ENCODE measurements around the gene GALNT2. TPM values are rescaled to one million over a fixed set of nuclear protein-coding genes. Genes with fewer than 3 reads are reported as not detected.

Gene GALNT2
- total and polyA plus RNA-seq, 7 donors, result 43.7 to 88.7 (median 75.7) TPM

DNA sequence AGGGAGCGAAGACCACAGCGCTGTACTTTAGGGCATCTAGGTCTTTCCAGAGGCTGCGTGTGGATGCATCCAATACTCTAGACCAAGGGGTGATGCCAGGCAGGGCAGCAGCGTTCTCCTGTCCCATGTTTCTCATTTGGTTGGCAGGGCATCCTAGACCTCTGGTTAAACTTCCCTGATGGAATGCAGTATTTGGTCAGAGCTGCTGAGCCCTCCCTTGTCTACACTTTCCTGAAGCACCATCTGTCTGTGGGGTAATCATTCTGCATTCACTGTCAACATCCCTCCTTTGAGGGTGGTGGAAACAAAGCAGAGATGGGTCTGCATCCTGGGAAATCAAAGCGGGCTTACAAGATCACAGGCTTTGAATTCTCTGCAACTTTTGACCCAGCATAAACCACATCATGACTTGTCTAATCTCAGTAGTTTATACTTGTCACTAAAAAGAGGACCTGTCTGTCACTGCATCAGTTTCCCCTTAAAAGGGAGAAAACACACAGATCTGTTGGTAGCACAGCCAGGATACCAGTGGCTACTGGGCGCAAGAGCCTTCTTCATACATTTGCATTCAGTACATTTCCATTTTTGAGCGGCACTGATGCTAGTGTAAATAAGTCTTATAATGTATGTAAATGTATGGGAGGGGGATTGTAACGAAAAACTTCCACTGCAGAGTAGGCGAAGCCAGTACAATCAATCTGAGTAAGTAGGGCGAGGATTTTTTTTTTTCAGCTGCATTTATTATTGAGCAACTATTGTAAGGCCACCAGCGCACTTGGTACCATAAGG lies 106.3 kb downstream of the GALNT2 start:
- Histone ChIP-seq H3K27ac (no peak overlapping the region), H3K36me3 (ENCODE audit: insufficient read depth in 1 of 2, low read depth in 1 of 2) (no peaks in the 10 kb centered on the region), H3K4me1 (peaks cover 58% of the 10 kb centered on the region), H3K27me3 (ENCODE audit: insufficient read depth in 3 of 3, low read length in 2 of 3) (no peaks in the 10 kb centered on the region), H3K4me3 (no peak overlapping the region), H3K9me3 (no peaks in the 10 kb centered on the region)
- WGBS, 3 donors, result 93 to 98% (median 94%) methylated on average over 11 of the region's 11 CpGs
- TF ChIP-seq CTCF (IDR thresholded peaks at IDR 0.05), result no peak
- intact Hi-C loops (cut with DNase I), result loop anchor here in 1 of 2 donors (5.0 to 10.0 kb wide), 2 partner anchors 71 to 309 kb away; no protein-coding TSS in a partner anchor
- DNase-seq (no peak), ATAC-seq (peak in 1 of 4 donors; percentile 27)

DNA sequence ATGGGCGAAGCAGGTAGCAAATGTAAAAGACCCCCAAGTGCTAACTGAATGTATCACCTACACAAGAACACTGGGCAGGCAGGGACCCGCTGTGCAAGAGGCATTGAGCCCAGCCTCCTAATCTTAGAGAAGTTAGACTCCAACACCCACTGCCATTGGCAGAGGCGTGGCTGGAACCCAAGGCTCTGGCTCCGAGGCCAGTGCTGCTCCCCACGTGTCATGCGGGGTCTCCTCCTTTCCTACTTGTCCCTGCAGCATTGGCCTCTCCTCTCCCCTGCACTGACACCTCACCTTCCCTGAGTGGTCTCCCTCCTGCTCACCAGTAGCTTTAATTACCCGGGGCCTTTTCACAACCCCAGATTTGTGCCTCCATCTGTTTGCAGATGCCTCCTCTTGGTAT lies 107.0 kb downstream of the GALNT2 start:
- intact Hi-C loops (cut with DNase I), result loop anchor here in 1 of 2 donors (5.0 to 10.0 kb wide), 2 partner anchors 72 to 309 kb away; no protein-coding TSS in a partner anchor
- H3K27ac ChIP-seq, result no peak overlapping the region
- 95 to 96% (median 96%) methylated on average over 7 of the region's 7 CpGs for WGBS, 3 donors

DNA sequence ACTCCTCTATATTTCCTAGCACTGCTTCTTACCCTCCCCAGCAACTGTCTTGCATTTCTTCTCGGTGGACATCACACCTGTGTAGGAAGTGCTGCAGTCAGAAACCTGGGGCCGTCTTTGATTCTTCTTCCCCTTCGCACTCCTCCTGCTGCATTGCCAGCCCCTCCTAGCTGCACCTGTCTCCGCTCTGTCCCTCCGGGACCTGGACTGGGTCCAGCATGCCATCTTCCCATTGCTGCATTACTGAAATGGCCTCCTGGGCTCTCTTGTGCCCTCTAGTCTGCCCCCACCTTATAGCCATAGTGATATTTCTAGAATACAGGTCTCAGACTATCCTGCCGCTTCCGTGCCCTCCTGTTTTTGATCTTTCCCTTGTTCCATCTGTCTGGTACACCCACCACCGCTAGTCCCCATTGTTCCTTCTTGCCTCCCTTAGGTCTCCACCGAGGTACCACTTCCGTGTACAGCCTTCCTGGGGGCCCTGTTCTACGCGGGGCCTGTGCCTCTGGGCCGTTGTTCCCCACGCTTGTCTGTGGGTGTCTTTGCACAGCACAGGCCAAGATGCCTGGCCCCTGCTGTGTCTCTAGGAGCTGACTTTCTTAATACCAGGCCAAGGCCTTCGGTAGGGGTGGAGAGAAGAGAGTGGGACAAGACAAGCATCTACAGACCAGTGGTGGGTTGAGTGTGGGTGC lies 107.6 kb downstream of the GALNT2 start:
- intact Hi-C loops (cut with DNase I), result loop anchor here in 1 of 2 donors (5.0 to 10.0 kb wide), 2 partner anchors 72 to 310 kb away; no protein-coding TSS in a partner anchor
- no peak for DNase-seq
- peak in 3 of 4 donors; percentile 8 to 47 (median 13) for ATAC-seq
- WGBS, 3 donors, result 82 to 88% (median 83%) methylated on average over 15 of the region's 15 CpGs
- Histone ChIP-seq H3K9me3 (no peaks in the 10 kb centered on the region), H3K4me3 (no peak overlapping the region), H3K36me3 (ENCODE audit: insufficient read depth in 1 of 2, low read depth in 1 of 2) (peaks cover 0 to 9% of the 10 kb centered on the region in 2 donors), H3K27ac (no peak overlapping the region), H3K27me3 (ENCODE audit: insufficient read depth in 3 of 3, low read length in 2 of 3) (no peaks in the 10 kb centered on the region), H3K4me1 (peaks cover 58% of the 10 kb centered on the region)
- no peak for TF ChIP-seq CTCF (IDR thresholded peaks at IDR 0.05)

More for the DNA sequence above, 107.0 kb downstream of the GALNT2 start:
- Histone ChIP-seq H3K4me1 (peaks cover 58% of the 10 kb centered on the region), H3K4me3 (no peak overlapping the region), H3K36me3 (ENCODE audit: insufficient read depth in 1 of 2, low read depth in 1 of 2) (peaks cover 0 to 6% of the 10 kb centered on the region in 2 donors), H3K27me3 (ENCODE audit: insufficient read depth in 3 of 3, low read length in 2 of 3) (no peaks in the 10 kb centered on the region), H3K9me3 (no peaks in the 10 kb centered on the region)
- TF ChIP-seq CTCF (IDR thresholded peaks at IDR 0.05), result no peak
- ATAC-seq (no peak), DNase-seq (no peak)

DNA sequence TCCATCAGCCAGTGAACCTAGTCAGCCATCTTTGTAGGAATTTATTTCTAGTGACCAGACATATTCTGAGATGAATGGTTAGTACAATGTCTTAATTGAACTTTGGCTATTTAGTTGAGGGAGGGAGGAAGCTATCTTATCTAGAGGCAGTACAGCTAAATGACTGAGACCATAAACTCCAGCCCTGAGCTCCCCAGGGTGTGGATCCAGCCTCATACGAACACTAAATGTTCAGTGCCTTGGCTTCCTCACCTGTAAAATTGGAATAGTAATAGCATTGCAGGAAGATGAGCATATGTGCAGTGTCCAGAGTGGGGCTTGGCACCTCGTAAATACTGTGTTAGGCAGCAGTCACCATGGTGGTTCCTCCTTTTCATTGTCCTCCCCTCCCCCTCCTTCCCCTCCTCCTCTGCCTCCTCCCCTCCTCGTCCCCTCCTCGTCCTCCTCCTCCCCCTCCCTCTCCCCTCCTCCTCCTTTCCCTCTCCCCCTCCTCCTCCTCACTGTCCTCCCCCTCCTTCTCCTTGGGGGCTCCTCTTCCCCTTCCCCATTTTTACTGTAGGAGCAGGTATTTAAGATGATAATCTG lies 108.2 kb downstream of the GALNT2 start:
- DNase-seq (no peak), ATAC-seq (no peak)
- peaks cover 53% of the 10 kb centered on the region for H3K4me1 ChIP-seq
- H3K27me3 ChIP-seq (ENCODE audit: insufficient read depth in 3 of 3, low read length in 2 of 3), result no peaks in the 10 kb centered on the region
- no peak overlapping the region for H3K4me3 ChIP-seq
- 68 to 78% (median 74%) methylated on average over 4 of the region's 4 CpGs for WGBS, 3 donors
- no peak overlapping the region for H3K27ac ChIP-seq
- peaks cover 0 to 12% of the 10 kb centered on the region in 2 donors for H3K36me3 ChIP-seq (ENCODE audit: insufficient read depth in 1 of 2, low read depth in 1 of 2)
- TF ChIP-seq CTCF (IDR thresholded peaks at IDR 0.05), result no peak
- intact Hi-C loops (cut with DNase I), result loop anchor here in 1 of 2 donors (10.0 kb wide), 1 partner anchor 310 kb away; no protein-coding TSS in a partner anchor
- H3K9me3 ChIP-seq, result no peaks in the 10 kb centered on the region

Data from psoas muscle (tissue), 8 donors.